GM13977 (cell line): ENCODE data around the gene SLC2A4RG.

ENCODE experiments used
- DNase-seq: peaks from one replicate; pipeline ENCODE4 v3.0.0; 2012; ENCODE audit warnings: low spot score
- CTCF ChIP-seq: IDR thresholded peaks from 2 replicates; pipeline ENCODE4 v1.5.1; 2012; ENCODE audit warnings: mild to moderate bottlenecking, control low read depth; ENCODE audit not compliant: insufficient read depth; ENCODE audit errors: extremely low read depth, missing control alignments
- in situ Hi-C: fragments of 300-500 bp; cut with MboI; formaldehyde crosslinking; loops from one replicate; pipeline ENCODE4 v1.12.0; 2022; ENCODE audit warnings: low sequenced_read_pairs, low pct_unique_long_range_greater_than_20kb, mixed read lengths, inconsistent platforms; ENCODE audit not compliant: unreplicated experiment

SLC2A4RG gene

GRCh38 chr20:63781181-63781580 lies 41.6 kb downstream of the SLC2A4RG start:
- in situ Hi-C loops, result no loop called here
- DNase-seq, result no peak
- no peak for TF ChIP-seq CTCF

- in situ Hi-C loops, result no loop called here
- TF ChIP-seq CTCF, result no peak
- no peak for DNase-seq
Measured at GRCh38 chr20:63782051-63782471, 42.5 kb downstream of the SLC2A4RG start.

- TF ChIP-seq CTCF, result no peak
- DNase-seq, result no peak
- in situ Hi-C loops, result no loop called here
Measured at GRCh38 chr20:63782521-63782971, 43.0 kb downstream of the SLC2A4RG start.

GRCh38 chr20:63783970-63784369 lies 44.4 kb downstream of the SLC2A4RG start:
- TF ChIP-seq CTCF, result no peak
- in situ Hi-C loops, result no loop called here

GRCh38 chr20:63785691-63786131 lies 46.1 kb downstream of the SLC2A4RG start:
- no peak for DNase-seq
- TF ChIP-seq CTCF, result no peak
- in situ Hi-C loops, result no loop called here

More at GRCh38 chr20:63783970-63784369, 44.4 kb downstream of the SLC2A4RG start:
- DNase-seq, result no peak

- in situ Hi-C loops, result no loop called here
- TF ChIP-seq CTCF, result no peak
- DNase-seq, result no peak
Measured at GRCh38 chr20:63787302-63787701, 47.7 kb downstream of the SLC2A4RG start.

GRCh38 chr20:63787749-63788148 lies 48.2 kb downstream of the SLC2A4RG start:
- TF ChIP-seq CTCF, result no peak
- in situ Hi-C loops, result no loop called here
- no peak for DNase-seq
